K562 (cell line): ENCODE measurements around the gene PNCK. TPM values are rescaled to one million over a fixed set of nuclear protein-coding genes. Genes with fewer than 3 reads are reported as not detected.

Experiments
- ARID4B ChIP-seq: sonication (generic); formaldehyde crosslinking; IDR thresholded peaks from 2 replicates; pipeline ENCODE4 v1.8.0; 2022; ENCODE audit warnings: mild to moderate bottlenecking, missing genetic modification reagents
- CCNT2 ChIP-seq: IDR thresholded peaks from 2 replicates; pipeline ENCODE4 v1.6.1; 2011; ENCODE audit warnings: borderline replicate concordance, low read depth, mild to moderate bottlenecking, moderate library complexity, mixed read lengths, low read length; ENCODE audit not compliant: insufficient read length; ENCODE audit errors: extremely low read depth
- GABPB2 ChIP-seq: fragments of 250-450 bp; sonication (Bioruptor Pico); conservative IDR thresholded peaks from 2 replicates; pipeline ENCODE4 v1.5.1; 2021; ENCODE audit warnings: mild to moderate bottlenecking
- MNT ChIP-seq, 2 experiments: fragments of 450-650 bp; conservative IDR thresholded peaks; 2 replicates each; pipeline ENCODE4 v1.6.1; 2017; ENCODE audit warnings: mild to moderate bottlenecking in 2 of 2, moderate library complexity in 2 of 2
- PBX2 ChIP-seq, 2 experiments: IDR thresholded peaks in 1 of 2; conservative IDR thresholded peaks in 1 of 2; 2 replicates each; pipeline ENCODE4 v1.6.1; 2016; ENCODE audit warnings: low read depth in 2 of 2, mild to moderate bottlenecking in 1 of 2, missing compliant biosample characterization in 1 of 2, missing genetic modification characterization in 1 of 2, moderate library complexity in 1 of 2
- PTBP1 ChIP-seq: fragments of 200-400 bp; formaldehyde crosslinking; IDR thresholded peaks from 2 replicates; pipeline ENCODE4 v1.6.1; 2017; ENCODE audit warnings: low read depth, low read length
- RBM25 ChIP-seq: fragments of 200-400 bp; formaldehyde crosslinking; IDR thresholded peaks from 2 replicates; pipeline ENCODE4 v1.6.1; 2018; ENCODE audit warnings: low read length, low read depth, moderate library complexity; ENCODE audit not compliant: severe bottlenecking
- SIN3A ChIP-seq, 2 experiments: fragments of 150-350 bp in 1 of 2; IDR thresholded peaks; 2 replicates each; pipeline ENCODE4 v1.6.1; 2011 to 2016; ENCODE audit warnings: borderline replicate concordance in 2 of 2, low read depth in 2 of 2, low read length in 2 of 2, mild to moderate bottlenecking in 2 of 2, moderate library complexity in 2 of 2; ENCODE audit not compliant: control insufficient read depth in 1 of 2
- TBP ChIP-seq: optimal IDR thresholded peaks from 2 replicates; pipeline ENCODE3; 2011; ENCODE audit warnings: low read depth, low read length, improper control_type of control experiment
- USF2 ChIP-seq: sonication (generic); formaldehyde crosslinking; IDR thresholded peaks from 2 replicates; pipeline ENCODE4 v1.5.0; 2020; ENCODE audit warnings: missing genetic modification reagents
- ZBTB33 ChIP-seq: sonication (generic); formaldehyde crosslinking; IDR thresholded peaks from 2 replicates; pipeline ENCODE4 v1.8.1; 2023; ENCODE audit warnings: mild to moderate bottlenecking, missing genetic modification reagents
- ZNF644 ChIP-seq: fragments of 200-800 bp; sonication (Bioruptor generic); IDR thresholded peaks from 2 replicates; pipeline ENCODE4 v1.6.1; 2016; ENCODE audit warnings: low read depth, missing genetic modification characterization, missing compliant biosample characterization
- polyA plus RNA-seq, 8 experiments: library from polyadenylated mRNA; depleted of rRNA in 4 of 8; stranded (reverse) in 5 of 8; unstranded in 3 of 8; fragments of >200 nt; fragmentation: Nextera tagmentation in 2 of 8; fragmentation: Illumina TruSeq in 1 of 8; extraction: Ambion mirVana in 2 of 8; extraction: Trizol in 1 of 8; gene quantifications; 2 replicates each; pipeline versions ENCODE4 v1.2.1 to v1.2.3, GENCODE V29; 2011 to 2014; ENCODE audit warnings: inconsistent platforms in 1 of 8, missing spikeins in 1 of 8
- total RNA-seq, 7 experiments: library from RNA; depleted of rRNA in 6 of 7; stranded (reverse); fragments of >200 nt in 6 of 7; fragmentation: Illumina TruSeq in 2 of 7; extraction: Trizol in 2 of 7; gene quantifications; 2 replicates each; pipeline versions ENCODE4 v1.2.1 to v1.2.3, GENCODE V29; 2011 to 2021; ENCODE audit warnings: low replicate concordance in 1 of 7

The PNCK gene
- total and polyA plus RNA-seq, 9 of the 15 experiments (the other 6 are each of a cell fraction or from before 2014, with no cell fraction given): 0.13 to 7.5 (median 1.2) TPM; not detected in 1

- TF ChIP-seq PBX2 (CRISPR knock-in tag; IDR thresholded peaks at IDR 0.05; ENCODE audit: low read depth) (no peak), PBX2 (tag; conservative IDR thresholded peaks at IDR 0.05; ENCODE audit: low read depth) (no peak), PTBP1 (0 out of 2 replicates have a peak, but pooled peaks have one; percentile 25), RBM25 (peak; percentile 27), ZNF644 (tag) (no peak), GABPB2 (CRISPR knock-in tag) (no peak), ARID4B (CRISPR knock-in tag) (0 out of 2 replicates have a peak, but pooled peaks have one; percentile 11), SIN3A (IDR thresholded peaks at IDR 0.05; ENCODE audit: borderline replicate concordance in 2 of 2, control insufficient read depth in 1 of 2, low read depth in 2 of 2, low read length in 2 of 2) (peak in 1 of 2 experiments; percentile 33; a peak in 1 of 4 replicates), MNT (conservative IDR thresholded peaks at IDR 0.05) (0 out of 4 replicates have a peak, but pooled peaks of 1 of the 2 experiments have one; percentile 34), ZBTB33 (CRISPR knock-in tag) (0 out of 2 replicates have a peak, but pooled peaks have one; percentile 34), TBP (no peak), CCNT2 (peak; percentile 45), USF2 (no peak)
These were observed 26.8 kb downstream of the PNCK start, which contains the start of gene DUSP9 (continued) for GRCh38 chrX:153646620-153647373.
